Right kidney (tissue), 1 donor: Measurements from ENCODE around the gene IDH3A.
"Not testable (repeated sequence)": the region's sequence is repeated elsewhere in the genome, so short reads cannot be mapped to it uniquely, and the experiment has no call there.

Source experiments
- DNase-seq: peaks from one replicate; pipeline ENCODE4 v3.0.0-alpha.2; 2016

IDH3A gene

DNA sequence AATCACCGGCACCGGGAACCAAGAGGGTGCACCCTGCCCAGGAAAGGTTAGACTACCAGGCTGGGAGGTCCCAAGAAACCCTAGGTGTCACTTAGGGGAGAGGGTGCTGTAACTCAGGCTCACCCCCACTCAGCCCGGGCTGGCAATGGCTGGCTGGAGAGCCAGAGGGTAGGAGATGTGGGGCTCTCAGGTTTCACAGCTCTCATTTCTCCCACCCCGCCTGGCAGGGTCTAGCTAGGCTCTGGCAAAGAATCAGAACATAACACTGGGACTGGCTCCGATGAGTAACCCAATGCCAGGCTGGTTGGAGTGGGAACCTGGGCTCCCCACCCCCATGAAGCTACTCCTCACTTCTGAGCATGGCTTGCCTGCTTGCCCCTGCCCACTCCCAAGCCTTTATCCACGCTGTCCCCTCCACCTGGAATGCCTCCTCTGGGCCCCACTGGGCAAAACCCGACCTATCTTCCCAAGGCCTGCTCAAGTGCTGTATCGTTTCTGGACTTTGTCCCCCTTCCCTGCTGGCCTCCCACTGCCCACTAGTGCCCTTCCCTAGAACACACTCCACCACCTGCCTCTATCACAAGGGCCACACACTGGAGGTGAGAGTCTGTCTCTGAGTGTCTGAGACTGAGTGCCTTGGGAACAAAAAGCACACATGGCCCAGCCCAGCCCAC, 19.9 kb upstream of the IDH3A start:
- DNase-seq, result peak; percentile 35

DNA sequence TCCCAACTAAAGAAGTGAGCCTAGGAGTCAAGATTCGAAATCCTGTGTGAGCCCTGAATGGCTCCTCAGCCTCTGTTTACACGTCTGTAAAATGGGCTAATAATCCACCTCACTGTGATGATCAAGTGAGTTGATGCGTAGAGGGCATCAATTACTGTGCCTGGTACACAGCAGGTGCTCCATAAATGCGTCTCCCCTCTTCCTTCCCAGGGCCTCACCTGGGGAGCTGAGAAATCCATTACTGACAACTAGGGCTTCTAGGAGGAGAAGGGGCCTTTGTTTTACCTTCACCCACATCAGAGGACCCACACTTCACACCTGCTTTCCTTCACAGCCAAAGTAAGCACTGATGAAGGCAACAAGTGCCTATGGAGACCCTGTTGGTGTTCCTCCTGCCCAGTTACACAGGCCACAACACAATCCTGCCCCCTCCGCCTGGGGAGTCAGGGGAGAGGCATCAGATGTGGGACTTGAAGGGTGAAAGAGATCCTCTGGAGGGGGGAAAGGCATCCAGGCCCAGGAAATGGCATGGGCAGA, 19.3 kb upstream of the IDH3A start:
- no peak for DNase-seq

DNA sequence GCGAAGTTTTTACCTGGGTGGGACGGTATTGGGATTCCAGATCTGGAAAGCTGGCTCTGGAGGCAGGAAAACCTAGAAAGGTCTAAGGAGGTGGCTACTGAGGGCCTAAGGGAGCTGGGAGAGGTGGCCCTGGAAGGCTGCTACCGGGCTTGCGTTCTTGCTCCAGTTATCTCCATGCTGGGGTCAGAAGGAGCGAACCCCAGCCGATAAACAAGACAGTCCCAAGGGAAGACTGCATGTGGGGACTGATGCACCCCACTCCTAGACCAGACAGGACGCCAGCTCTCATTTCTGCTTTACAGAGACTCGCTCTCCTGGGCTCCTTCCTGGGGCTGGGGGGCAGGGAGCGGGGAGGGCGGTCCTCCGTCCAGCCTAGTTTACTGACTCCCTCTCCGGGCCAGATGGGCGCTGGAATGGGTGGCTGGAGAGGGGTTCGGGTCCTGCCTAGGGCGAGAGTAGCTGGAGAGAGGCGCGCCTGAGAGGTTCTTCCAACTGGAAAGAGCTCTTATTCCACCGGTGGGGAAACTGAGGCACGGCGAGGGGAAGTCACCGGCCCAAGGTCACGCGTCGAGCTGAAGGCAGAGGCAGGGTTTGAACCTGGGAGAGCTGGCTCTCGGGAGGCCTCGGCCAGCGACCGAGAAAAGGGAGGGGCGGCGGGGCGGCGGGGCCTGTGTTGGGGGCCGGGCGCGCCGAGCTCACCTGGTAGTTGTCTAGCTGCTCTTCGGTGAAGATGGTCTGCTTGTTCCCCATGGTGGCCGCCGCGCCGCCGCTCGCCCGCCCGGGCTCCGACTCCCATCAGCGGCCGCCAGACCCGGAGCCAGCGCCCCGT, 18.5 kb upstream of the IDH3A start:
- DNase-seq, result peak; percentile 43

DNA sequence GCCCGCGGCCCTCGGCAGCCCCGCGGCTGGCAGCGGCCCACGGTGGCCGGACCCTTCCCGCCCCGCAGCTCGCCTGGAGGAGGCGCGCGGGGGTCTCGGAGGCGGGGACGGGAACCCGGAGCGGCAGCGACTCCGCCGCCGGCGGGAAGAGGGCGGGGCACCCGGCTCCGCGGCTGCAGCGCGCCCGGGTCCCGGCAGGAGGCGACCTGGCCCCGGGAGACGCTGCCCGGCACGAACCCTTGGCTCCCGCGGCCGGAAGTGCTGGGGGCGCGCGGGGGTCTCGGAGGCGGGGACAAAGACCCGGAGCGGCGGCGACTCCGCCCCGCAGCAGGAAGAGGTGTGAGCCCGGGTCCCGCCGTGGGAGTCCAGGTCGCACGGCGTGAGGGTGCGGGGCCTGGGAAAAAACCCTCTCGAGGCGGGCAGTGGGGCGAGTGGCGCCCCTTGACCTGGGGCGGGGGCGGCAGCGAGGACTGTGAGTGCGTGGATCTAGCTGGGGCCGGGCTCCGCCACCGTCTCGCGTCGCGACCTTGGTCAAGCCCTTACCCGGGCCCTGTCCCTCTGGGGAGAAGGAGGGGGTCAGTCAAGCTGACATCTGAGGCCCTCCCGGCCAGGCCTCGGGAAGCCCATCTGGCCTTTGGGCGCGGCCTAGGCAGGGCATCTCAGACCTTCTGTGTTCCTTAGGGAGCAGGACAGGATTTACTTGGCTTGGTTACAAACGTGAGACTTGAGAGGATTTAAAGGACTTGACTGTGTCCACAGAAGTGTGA, 17.7 kb upstream of the IDH3A start, which contains the start of gene CIB2:
Gene CIB2 (minus strand): TSS at position 151 of the 767 bp plus-strand sequence. CDS start 230 bp downstream, outside the sequence.
- peak; percentile 87 for DNase-seq

DNA sequence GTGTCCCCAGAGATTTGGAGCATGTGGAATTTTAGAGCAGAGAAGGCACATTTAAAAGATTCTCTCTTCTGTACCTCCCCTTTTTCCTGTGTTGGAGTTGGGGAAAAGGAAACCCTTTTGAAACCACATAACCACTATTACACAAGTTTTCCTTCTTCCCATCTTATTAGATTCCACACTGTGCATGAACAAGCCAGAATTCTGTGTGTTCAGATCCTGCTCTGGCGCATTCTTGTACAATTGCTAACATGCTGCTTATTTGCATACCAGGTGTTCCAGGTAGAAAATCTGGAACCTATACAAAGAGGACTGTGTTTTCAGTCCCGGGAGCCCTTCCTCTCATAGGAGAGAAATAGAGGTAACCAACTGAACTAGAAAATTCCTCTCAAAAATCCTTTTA, 15.4 kb upstream of the IDH3A start:
- no peak for DNase-seq

DNA sequence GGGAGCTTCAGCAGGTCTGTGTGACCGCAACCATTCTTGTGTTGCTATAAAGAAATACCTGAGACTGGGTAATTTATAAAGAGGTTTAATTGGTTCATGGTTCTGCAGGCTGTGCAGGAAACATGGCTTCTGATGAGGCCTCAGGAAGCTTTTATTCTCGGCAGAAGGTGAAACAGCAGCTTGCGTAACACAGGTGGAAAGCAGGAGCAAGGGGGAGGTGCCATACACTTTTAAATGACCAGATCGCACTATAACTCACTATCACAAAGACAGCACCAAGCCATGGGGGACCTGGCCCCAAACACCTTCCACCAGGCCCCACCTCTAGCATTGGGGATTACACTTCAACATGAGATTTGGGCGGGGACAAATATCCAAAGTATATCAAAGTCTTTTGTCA, 9.6 kb upstream of the IDH3A start:
- no peak for DNase-seq

DNA sequence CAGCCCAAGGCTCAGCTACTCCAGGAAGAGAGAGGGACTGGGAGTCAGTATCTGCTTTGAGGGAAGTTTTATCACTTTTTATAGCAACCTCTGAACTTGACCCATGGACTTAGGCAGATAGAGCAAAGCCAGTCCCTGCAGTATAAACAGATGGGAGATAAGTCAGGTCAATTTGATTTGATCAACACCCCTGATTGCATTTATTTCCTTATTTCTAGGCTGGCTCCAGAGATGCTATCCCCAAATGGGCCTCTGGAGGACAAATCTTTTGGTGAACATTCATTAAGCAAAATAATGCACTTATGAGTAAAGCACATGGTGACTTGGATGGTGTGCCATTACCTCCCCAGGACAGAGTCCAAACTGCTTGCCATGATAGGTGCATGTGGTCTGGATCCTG, 8.9 kb upstream of the IDH3A start:
- DNase-seq, result no peak

DNA sequence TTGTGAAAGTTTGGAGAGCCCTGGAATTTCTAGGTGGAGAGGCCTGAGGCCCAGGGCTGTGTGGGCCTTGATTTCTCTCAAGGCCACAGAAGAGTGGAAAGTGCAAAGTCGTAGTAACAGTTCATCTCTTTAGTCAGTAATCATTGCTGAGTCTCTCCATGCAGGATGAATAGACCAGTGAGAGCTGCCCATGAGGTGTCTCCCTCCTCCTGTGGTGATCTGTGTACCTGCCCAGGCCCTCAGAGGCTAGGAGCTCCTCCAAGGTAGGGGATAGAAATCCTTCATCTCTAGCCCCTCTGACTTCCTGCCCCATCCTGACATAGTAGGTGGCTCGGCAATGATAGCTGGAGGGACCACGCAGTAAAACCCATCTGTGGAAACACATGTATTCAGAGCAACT, 6.8 kb upstream of the IDH3A start:
- no peak for DNase-seq

DNA sequence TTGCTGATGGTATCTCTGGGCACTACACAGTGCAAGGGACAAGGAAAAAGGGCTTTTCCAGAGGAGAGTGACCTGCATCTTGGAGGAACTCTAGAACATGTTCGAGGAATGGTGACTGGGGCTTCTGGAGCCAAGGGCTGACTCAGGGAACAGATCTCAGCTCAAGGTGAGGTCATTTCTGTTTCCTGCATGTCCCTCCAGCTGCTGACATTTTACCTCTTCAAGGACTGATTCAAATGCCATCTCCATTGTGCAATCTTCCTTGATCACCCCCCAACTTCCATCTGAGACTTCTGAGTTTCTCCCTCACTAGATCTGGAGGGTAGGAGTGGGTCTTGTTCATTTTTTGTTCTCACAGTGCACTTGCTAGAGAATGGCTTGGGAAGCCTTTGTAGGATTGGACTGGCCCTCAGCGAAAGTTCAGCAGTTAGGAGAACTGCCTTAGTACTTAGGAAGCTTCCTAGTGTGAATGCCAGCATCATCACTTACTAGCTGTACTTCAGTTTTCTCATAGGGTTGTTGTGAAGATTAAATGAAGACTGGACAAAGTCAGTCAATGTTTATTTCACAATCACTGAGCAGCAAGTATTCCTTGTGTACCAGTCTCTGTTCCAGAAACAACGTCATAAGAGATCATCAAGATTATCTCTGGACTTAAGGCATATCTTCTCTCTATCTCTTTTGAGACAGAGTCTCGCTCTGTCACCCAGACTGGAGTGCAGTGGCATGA, 2.6 kb upstream of the IDH3A start:
- DNase-seq, result no peak

DNA sequence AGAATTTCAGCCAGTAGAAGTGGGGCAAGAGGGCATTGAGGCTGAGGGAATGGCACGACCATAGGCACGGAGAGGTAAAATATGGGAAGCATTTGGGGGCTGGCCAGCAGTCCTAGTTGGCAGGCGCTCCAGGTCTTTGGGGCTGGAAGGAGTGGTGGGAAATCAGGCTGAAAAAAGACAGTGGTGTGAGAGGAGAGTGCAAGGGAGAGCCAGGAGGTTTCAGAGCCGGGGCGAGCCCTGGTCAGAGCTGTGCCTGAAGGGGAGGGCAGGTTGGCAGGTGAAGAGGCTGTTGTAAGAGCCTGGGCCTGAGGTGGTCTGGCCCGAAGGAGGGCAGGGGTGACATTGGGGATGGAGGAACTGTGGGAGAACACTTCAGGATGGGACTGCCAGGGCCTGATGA, 1.6 kb upstream of the IDH3A start:
- no peak for DNase-seq

DNA sequence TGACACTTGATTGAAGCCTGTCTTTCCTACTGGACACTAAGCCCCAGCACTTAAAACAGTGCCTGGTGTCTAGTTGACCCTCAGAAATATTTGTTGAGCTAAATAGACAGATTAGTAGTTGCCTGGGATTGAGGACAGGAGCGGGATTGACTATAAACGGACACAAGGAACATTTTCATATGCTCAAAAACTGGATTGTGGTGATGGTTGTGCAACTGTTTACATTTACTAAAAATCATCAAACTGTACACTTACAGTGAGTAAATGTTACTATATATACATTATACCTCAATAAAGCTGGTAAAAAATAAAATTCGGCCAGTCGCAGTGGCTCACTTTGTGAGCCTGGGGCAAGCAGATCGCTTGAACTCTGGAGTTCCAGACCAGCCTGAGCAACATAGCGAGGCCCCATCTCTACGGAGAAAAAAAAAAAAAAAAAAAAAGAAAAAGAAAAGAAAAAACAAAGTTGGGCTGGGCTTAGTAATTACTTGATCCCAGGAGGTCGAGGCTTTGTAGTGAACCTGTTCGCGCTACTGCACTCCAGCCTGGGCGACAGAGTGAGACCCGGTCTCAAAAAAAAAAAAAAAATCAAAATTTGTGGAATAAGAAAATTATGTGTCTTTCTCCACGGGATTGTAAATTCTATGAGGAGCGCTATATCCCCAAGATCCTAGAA, 632 bp upstream of the IDH3A start:
- DNase-seq, result no peak

DNA sequence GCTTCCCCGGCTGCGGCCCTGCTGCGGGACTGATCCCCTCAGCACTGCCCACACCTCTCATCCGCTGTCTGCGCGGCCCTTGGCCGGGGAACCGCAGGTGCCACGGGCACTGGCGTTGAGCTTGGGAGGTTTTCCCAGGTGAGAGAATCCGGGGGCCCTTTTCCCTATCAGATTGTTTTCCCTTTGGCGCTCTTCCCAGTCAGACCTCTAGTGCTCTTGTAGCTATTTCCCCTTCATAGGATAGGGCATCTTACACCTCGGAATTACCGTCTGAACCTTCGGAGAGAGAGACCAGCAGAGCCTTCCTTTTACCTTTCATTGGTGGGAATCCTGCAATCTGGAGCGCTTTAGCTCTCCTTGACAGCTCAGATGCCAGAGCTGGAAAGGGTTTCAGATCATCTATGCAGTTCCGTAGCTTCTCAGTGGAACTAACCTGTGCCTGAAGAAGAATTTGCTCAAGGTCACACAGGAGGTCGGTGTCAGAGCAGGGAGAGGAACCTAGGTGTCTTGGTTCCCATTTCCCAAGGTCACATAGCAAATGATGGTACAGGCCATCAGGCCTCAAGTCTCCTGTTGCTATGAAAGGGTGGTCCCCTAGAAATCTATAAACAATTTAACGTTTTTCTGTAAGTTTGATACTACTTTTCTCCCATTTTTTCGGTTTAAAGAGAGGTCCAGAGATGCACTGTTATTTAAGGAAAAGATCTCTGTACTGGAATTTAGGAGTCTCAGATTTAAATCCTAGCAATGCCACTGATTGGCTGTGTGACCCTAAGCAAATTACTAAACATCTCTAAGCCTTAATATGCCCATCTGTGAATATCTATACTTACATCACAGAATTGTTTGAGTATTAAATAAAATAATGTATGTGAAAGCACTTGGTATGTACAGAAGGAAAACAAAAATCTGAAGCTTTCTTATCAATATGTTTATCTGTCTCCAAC, 916 bp downstream of the IDH3A start:
- no peak for DNase-seq

DNA sequence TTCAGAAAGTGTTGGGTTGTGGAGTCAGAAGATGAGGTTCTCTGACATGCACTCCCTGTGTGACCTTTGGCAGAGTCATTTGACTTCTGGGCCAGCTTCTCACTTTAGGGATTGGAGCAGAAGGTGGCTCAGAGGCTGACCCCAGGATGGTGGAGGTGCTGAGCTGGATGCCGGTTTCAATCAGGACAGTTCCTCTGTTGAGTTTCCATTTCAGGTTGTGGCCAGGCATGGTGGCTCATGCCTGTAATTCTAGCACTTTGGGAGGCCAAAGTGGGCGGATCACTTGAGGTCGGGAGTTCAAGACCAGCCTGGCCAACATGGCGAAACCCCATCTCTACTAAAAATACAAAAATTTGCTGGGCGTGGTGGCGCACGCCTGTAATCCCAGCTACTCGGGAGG, 1.9 kb downstream of the IDH3A start:
- DNase-seq, result not testable (repeated sequence)

DNA sequence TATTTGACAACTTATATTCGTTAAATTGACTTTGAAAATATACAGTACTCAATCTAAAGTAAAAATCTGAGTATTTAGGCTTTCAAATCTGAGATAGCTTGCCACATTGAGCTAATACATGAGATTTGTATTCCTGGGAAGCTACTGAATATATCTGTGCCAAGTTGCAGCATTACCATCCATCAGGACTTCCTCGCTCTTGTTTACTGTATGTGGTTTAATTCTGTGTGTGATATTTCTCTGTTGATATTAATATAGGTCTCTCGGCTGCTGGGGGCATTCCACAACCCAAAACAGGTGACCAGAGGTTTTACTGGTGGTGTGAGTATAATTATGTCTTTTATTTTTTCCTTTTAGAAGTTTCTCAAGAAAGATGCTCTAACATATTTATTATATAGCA, 5.8 kb downstream of the IDH3A start:
- no peak for DNase-seq

DNA sequence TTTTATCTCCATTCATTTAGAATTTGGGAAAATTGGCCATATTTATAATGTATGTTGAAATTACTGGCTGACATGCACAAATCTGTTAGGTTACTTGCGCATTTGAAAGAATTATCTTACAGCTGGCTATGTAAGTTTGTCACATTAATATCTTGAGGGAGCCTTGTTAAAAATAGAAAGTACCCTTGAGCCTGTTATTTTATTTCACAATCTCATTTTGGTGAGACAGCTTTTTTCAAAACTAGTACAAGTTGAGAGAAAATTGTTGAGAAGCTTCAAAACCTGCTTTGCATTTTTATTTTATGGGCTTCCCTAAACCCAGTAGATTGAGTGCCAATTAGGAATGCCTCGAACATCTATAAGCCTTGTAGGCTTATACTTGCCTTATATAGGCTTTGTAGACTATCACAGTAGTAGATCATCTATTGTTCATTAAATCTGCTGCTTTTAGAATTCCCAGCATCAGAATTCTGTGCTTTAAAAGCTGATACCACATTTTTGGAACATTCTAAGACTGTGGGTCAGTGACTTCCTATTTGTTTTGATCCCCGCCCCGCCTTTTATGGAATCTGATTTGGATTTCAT, 6.3 kb downstream of the IDH3A start:
- no peak for DNase-seq

DNA sequence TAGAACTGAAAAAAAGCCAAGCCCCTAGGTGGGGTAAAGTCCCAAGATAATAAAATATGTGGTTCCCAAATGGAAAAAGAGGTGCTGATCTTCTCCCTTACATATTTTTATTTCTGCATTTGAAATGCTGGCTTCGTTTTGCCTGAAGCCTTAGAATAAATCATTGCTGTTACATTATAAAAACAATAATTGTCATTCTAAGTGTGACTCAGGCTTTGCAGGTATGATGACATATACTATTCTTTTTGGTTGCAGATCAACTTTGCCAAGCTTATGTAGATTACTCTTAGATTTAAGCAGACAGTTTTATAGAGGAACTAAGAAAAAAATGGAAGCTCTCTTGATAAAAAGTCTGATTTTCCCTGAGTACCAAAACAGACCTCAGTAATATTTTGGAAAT, 7.5 kb downstream of the IDH3A start:
- no peak for DNase-seq

DNA sequence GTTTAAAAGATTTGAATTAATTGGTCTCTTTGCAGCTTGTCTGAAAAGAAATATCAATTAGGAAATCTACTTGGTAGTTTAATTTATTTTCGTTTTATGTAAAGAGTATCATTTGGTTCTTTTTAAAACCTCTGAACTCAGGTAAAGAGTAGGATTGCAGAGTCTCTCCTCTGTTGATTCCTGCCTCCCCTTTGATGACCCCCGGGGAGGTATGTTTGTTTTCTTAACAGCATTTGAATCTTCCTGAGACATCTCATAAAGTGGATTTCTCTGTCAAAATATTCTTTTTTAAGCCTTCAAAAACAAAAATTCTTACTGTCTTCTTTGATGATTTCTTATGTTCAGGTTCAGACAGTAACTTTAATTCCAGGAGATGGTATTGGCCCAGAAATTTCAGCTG, 8.0 kb downstream of the IDH3A start:
- no peak for DNase-seq

DNA sequence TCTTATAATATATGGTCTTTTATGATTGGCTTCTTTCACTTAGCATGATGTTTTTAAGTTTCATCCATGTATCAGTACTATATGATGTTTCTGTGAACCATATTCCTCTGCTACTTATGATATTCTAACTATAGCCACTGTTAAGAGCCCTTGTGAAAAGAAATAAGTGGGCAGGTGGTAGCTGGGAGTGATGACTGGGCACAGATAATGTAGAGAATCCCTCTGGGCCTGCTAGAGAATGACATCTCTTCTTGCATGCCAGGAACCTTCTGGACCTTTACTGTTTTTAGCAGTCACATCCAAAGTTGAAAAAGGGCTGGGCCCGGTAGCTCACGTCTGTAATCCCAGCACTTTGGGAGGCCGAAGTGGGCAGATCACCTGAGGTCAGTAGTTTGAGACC, 10.2 kb downstream of the IDH3A start:
- no peak for DNase-seq

DNA sequence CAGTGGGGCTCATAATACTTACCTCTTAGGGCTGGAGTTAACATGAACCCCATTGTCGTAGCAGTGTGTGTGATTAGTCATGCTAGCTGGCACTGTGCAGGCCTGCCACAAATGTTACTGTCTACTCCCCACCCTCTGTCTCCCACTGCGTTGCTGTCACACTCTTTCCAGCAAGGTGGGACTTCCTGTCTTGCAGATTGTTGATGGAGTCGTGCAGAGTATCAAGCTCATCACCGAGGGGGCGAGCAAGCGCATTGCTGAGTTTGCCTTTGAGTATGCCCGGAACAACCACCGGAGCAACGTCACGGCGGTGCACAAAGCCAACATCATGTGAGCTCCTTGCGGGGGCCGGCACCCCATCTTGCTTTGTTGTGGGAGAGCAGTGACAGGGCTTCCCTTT, 12.9 kb downstream of the IDH3A start:
- no peak for DNase-seq

DNA sequence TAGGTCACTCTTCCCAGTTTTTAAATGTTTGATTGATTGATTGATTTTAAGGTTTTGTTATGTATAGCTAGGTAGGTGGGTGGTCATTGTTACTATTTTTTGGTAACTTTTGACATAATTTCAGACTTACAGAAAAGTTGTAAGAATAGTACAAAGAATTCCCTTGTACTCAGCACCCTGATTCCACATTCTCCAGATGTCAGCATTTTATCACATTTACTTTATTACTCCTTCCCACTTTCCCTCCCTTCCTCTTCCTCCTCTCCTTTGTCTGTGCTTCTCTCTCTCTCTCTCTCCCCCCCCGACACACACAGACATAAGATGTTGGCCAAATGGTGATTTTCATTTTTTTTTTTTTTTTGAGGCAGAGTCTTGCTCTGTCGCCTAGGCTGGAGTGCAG, 14.8 kb downstream of the IDH3A start:
- DNase-seq, result no peak
